HepG2 (cell line): ENCODE data around the gene SHE. TPM values are rescaled to one million over a fixed set of nuclear protein-coding genes. Genes with fewer than 3 reads are reported as not detected.

Source experiments
- ATAC-seq: fragments of 200-7000 bp; cut with Tn5 transposase; 3 replicates; pipeline ENCODE4 v1.9.1; 2020; ENCODE audit warnings: mild to moderate bottlenecking, moderate library complexity
- BruUV-seq: library from RNA; stranded (reverse); fragments of 400-500 nt; replicated peaks from 2 replicates; lab custom pipeline; 2021; lab: Mats Ljungman, UMichigan
- CTCF ChIA-PET: fragments of 300-600 bp; formaldehyde crosslinking; extraction: SDS; loops from one replicate; lab custom pipeline; 2021; ENCODE audit warnings: low total read pairs, inconsistent platforms, low intra/inter-chr PET ratio; lab: Yijun Ruan, JAX
- POLR2A ChIA-PET: fragments of 350-600 bp; sonication (Branson Sonifier 250); formaldehyde crosslinking; loops from one replicate; lab custom pipeline; 2020; ENCODE audit warnings: antibody characterized with exemption, inconsistent platforms; lab: Yijun Ruan, JAX
- DNase-seq: peaks from one replicate; pipeline ENCODE4 v3.0.0-alpha.2; 2015; ENCODE audit warnings: low spot score
- FAIRE-seq: peaks from 3 replicates; lab custom pipeline; 2011; peaks lifted over from hg19 to GRCh38; lab: Jason Lieb, UNC
- H2AFZ ChIP-seq: one replicate; pipeline ENCODE4 v1.6.1; 2011; ENCODE audit warnings: low read length, inconsistent platforms
- H3K27ac ChIP-seq: fragments of 300-600 bp; 3 replicates; pipeline ENCODE4 v1.8.0; 2011; ENCODE audit warnings: mixed run types, mild to moderate bottlenecking, mixed read lengths, low read length, inconsistent platforms; ENCODE audit not compliant: insufficient read depth; ENCODE audit errors: extremely low read length
- H3K27me3 ChIP-seq, 2 experiments: fragments of 200-600 bp in 1 of 2; 2 replicates in 1 of 2; 3 replicates in 1 of 2; pipeline versions ENCODE4 v1.6.0 to v1.8.0; 2011; ENCODE audit warnings: low read length in 2 of 2, mild to moderate bottlenecking in 2 of 2, moderate library complexity in 2 of 2, inconsistent platforms in 1 of 2; ENCODE audit not compliant: insufficient read depth in 2 of 2, control insufficient read depth in 1 of 2
- H3K36me3 ChIP-seq, 2 experiments: fragments of 200-600 bp in 1 of 2; replicated peaks in 1 of 2; 2 replicates in 1 of 2; 3 replicates in 1 of 2; pipeline versions ENCODE4 v1.5.1 to v1.8.0; 2011; ENCODE audit warnings: low read length in 2 of 2, inconsistent platforms in 1 of 2; ENCODE audit not compliant: insufficient read depth in 2 of 2, control insufficient read depth in 1 of 2
- H3K4me1 ChIP-seq: 2 replicates; pipeline ENCODE4 v1.5.1; 2012; ENCODE audit warnings: low read length, inconsistent platforms; ENCODE audit not compliant: insufficient read depth
- H3K4me2 ChIP-seq: 2 replicates; pipeline ENCODE4 v1.6.0; 2011; ENCODE audit warnings: low read depth, low read length, inconsistent platforms
- H3K4me3 ChIP-seq, 3 experiments: fragments of 200-600 bp in 1 of 3; sonication (generic), shearing (Covaris generic) in 1 of 3; replicated peaks in 1 of 3; 2 replicates each; pipeline ENCODE4 v1.5.1; 2011 to 2016; ENCODE audit warnings: low read length in 3 of 3, inconsistent platforms in 2 of 3, low read depth in 2 of 3, mild to moderate bottlenecking in 2 of 3, control low read depth in 1 of 3, mixed read lengths in 1 of 3; ENCODE audit not compliant: insufficient read depth in 1 of 3
- H3K79me2 ChIP-seq: one replicate; pipeline ENCODE4 v1.6.1; 2011; ENCODE audit warnings: low read length, inconsistent platforms; ENCODE audit not compliant: insufficient read depth
- H3K9ac ChIP-seq: 2 replicates; pipeline ENCODE4 v1.6.0; 2011; ENCODE audit warnings: mild to moderate bottlenecking, low read depth, low read length, inconsistent platforms; ENCODE audit not compliant: insufficient read depth
- H3K9me3 ChIP-seq: 2 replicates; pipeline ENCODE4 v1.5.1; 2012; ENCODE audit warnings: mild to moderate bottlenecking, low read length
- H4K20me1 ChIP-seq: 2 replicates; pipeline ENCODE4 v1.6.0; 2011; ENCODE audit warnings: inconsistent platforms, mild to moderate bottlenecking, low read length, moderate library complexity; ENCODE audit not compliant: insufficient read depth
- DNMT3B ChIP-seq: conservative IDR thresholded peaks from 2 replicates; pipeline ENCODE4 v1.6.1; 2016; ENCODE audit warnings: missing biosample characterization, control low read depth
- HNF4G ChIP-seq, 2 experiments: sonication (generic) in 1 of 2; formaldehyde crosslinking in 1 of 2; IDR thresholded peaks; 2 replicates each; pipeline versions ENCODE4 v1.4.0 to v1.6.1; 2011 to 2020; ENCODE audit warnings: borderline replicate concordance in 2 of 2, low read depth in 2 of 2, mild to moderate bottlenecking in 2 of 2, low read length in 1 of 2, missing genetic modification reagents in 1 of 2, moderate library complexity in 1 of 2
- PHF8 ChIP-seq: sonication (generic); formaldehyde crosslinking; IDR thresholded peaks from 2 replicates; pipeline ENCODE4 v1.5.0; 2020; ENCODE audit warnings: missing genetic modification reagents
- ZC3H4 ChIP-seq: sonication (generic); formaldehyde crosslinking; IDR thresholded peaks from 2 replicates; pipeline ENCODE4 v1.4.0; 2020; ENCODE audit warnings: missing genetic modification reagents, borderline replicate concordance
- ZNF367 ChIP-seq: sonication (generic); formaldehyde crosslinking; IDR thresholded peaks from 2 replicates; pipeline ENCODE4 v1.4.0; 2020; ENCODE audit warnings: missing genetic modification reagents, borderline replicate concordance
- WGBS: methylation state at CpG from one replicate; pipeline ENCODE4 v1.1.6; 2017; ENCODE audit warnings: low lambda C conversion rate; 5-methylcytosine and 5-hydroxymethylcytosine counted together
- in situ Hi-C: cut with HindIII; loops from 2 replicates; pipeline ENCODE4 v1.10.0; 2017; ENCODE audit warnings: low pct_unique_long_range_greater_than_20kb; ENCODE audit not compliant: extremely low pct_ligation_motif_present
- intact Hi-C: fragments of 100-400 bp; cut with micrococcal nuclease; formaldehyde crosslinking; loops from one replicate; pipeline ENCODE4 v1.10.0; 2022; ENCODE audit not compliant: unreplicated experiment
- polyA plus RNA-seq, 8 experiments: library from polyadenylated mRNA; depleted of rRNA in 3 of 8; stranded (reverse) in 7 of 8; unstranded in 1 of 8; fragments of >200 nt; fragmentation: Illumina TruSeq in 4 of 8; extraction: Trizol in 4 of 8; gene quantifications; 2 replicates each; pipeline versions ENCODE4 v1.2.1 to v1.2.3, GENCODE V29; 2011 to 2016; ENCODE audit warnings: low read depth in 4 of 8, missing spikeins in 1 of 8, mixed read lengths in 1 of 8; ENCODE audit not compliant: insufficient read depth in 1 of 8
- total RNA-seq, 5 experiments: library from RNA; depleted of rRNA; stranded (reverse); fragments of >200 nt; fragmentation: Illumina TruSeq; extraction: Trizol; gene quantifications; 2 replicates each; pipeline ENCODE4 v1.2.3, GENCODE V29; 2016; ENCODE audit warnings: low read depth in 1 of 5
- TF ChIP-seq, protein P1 (sequence below): IDR thresholded peaks from 2 replicates; pipeline ENCODE4 v1.6.1; 2016; ENCODE audit warnings: mild to moderate bottlenecking, missing biosample characterization, missing genetic modification reagents
- TF ChIP-seq, protein P2 (sequence below): sonication (generic); formaldehyde crosslinking; IDR thresholded peaks from one replicate; pipeline ENCODE4 v1.5.1; 2020; ENCODE audit warnings: mild to moderate bottlenecking, missing genetic modification reagents; ENCODE audit errors: not compliant biosample characterization
- TF ChIP-seq, protein P3 (sequence below): sonication (generic); formaldehyde crosslinking; IDR thresholded peaks from 2 replicates; pipeline ENCODE4 v1.4.0; 2020; ENCODE audit warnings: missing genetic modification reagents
- TF ChIP-seq, protein P4 (sequence below): sonication (generic); formaldehyde crosslinking; IDR thresholded peaks from 2 replicates; pipeline ENCODE4 v1.8.0; 2022; ENCODE audit warnings: missing genetic modification reagents, mild to moderate bottlenecking, moderate library complexity, borderline replicate concordance

SHE gene
- total and polyA plus RNA-seq, 2 of the 13 experiments (the other 11 are each of a cell fraction or from before 2014, with no cell fraction given) = not detected

DNA sequence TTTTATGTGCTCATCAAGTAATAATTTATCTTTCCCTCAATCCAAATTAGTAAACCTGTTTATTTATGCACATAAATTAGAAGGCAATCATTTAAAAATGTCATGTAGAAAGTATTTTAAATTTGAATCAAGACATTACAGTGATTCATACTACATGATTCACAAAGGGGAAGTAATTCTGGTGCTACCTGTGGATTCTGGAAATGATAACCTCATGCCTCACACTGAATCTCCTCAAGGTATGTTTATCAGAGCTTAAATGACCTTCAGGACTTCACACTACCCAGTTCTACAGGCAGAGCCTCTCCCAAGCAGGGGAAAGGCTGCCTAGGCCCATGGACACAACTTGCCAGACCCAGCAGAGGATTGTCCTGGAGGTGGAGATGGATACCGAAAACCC, 25.4 kb downstream of the SHE start:
- CTCF ChIA-PET = no interaction called here
- no peak overlapping the region for H2AFZ ChIP-seq
- no peak overlapping the region for H3K4me3 ChIP-seq
- no peaks in the 10 kb centered on the region for H3K9me3 ChIP-seq
- WGBS = 100% methylated on average over 1 of the region's 1 CpG
- no peaks in the 10 kb centered on the region for H3K36me3 ChIP-seq
- POLR2A ChIA-PET = no interaction called here
- no TSS peak for BruUV-seq
- H3K27me3 ChIP-seq = no peaks in the 10 kb centered on the region
- FAIRE-seq (no peak), DNase-seq (no peak), ATAC-seq (no peak)
- in situ Hi-C loops = no loop called here
- no peaks in the 10 kb centered on the region for H3K79me2 ChIP-seq
- no peaks in the 10 kb centered on the region for H4K20me1 ChIP-seq
- intact Hi-C loops = no loop called here
- H3K9ac ChIP-seq = no peak overlapping the region
- H3K27ac ChIP-seq = no peak overlapping the region
- no peak overlapping the region for H3K4me2 ChIP-seq
- peaks cover 29% of the 10 kb centered on the region for H3K4me1 ChIP-seq
- TF ChIP-seq, protein P1, sequence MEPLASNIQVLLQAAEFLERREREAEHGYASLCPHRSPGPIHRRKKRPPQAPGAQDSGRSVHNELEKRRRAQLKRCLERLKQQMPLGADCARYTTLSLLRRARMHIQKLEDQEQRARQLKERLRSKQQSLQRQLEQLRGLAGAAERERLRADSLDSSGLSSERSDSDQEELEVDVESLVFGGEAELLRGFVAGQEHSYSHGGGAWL (CRISPR knock-in tag) = no peak
- TF ChIP-seq, protein P2, sequence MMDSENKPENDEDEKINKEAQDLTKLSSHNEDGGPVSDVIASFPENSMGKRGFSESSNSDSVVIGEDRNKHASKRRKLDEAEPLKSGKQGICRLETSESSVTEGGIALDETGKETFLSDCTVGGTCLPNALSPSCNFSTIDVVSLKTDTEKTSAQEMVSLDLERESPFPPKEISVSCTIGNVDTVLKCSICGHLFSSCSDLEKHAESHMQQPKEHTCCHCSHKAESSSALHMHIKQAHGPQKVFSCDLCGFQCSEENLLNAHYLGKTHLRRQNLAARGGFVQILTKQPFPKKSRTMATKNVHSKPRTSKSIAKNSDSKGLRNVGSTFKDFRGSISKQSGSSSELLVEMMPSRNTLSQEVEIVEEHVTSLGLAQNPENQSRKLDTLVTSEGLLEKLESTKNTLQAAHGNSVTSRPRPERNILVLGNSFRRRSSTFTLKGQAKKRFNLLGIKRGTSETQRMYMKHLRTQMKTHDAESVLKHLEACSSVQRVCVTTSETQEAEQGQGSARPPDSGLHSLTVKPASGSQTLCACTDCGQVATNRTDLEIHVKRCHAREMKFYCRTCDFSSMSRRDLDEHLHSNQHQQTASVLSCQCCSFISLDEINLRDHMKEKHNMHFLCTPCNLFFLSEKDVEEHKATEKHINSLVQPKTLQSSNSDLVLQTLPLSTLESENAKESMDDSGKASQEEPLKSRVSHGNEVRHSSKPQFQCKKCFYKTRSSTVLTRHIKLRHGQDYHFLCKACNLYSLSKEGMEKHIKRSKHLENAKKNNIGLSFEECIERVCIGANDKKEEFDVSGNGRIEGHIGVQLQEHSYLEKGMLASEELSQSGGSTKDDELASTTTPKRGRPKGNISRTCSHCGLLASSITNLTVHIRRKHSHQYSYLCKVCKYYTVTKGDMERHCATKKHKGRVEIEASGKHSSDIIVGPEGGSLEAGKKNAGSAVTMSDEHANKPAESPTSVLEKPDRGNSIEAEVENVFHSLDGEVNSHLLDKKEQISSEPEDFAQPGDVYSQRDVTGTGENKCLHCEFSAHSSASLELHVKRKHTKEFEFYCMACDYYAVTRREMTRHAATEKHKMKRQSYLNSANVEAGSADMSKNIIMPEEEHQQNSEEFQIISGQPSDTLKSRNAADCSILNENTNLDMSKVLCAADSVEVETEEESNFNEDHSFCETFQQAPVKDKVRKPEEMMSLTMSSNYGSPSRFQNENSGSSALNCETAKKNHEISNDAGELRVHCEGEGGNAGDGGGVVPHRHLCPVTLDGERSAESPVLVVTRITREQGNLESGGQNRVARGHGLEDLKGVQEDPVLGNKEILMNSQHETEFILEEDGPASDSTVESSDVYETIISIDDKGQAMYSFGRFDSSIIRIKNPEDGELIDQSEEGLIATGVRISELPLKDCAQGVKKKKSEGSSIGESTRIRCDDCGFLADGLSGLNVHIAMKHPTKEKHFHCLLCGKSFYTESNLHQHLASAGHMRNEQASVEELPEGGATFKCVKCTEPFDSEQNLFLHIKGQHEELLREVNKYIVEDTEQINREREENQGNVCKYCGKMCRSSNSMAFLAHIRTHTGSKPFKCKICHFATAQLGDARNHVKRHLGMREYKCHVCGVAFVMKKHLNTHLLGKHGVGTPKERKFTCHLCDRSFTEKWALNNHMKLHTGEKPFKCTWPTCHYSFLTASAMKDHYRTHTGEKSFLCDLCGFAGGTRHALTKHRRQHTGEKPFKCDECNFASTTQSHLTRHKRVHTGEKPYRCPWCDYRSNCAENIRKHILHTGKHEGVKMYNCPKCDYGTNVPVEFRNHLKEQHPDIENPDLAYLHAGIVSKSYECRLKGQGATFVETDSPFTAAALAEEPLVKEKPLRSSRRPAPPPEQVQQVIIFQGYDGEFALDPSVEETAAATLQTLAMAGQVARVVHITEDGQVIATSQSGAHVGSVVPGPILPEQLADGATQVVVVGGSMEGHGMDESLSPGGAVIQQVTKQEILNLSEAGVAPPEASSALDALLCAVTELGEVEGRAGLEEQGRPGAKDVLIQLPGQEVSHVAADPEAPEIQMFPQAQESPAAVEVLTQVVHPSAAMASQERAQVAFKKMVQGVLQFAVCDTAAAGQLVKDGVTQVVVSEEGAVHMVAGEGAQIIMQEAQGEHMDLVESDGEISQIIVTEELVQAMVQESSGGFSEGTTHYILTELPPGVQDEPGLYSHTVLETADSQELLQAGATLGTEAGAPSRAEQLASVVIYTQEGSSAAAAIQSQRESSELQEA = no peak
- TF ChIP-seq, protein P3, sequence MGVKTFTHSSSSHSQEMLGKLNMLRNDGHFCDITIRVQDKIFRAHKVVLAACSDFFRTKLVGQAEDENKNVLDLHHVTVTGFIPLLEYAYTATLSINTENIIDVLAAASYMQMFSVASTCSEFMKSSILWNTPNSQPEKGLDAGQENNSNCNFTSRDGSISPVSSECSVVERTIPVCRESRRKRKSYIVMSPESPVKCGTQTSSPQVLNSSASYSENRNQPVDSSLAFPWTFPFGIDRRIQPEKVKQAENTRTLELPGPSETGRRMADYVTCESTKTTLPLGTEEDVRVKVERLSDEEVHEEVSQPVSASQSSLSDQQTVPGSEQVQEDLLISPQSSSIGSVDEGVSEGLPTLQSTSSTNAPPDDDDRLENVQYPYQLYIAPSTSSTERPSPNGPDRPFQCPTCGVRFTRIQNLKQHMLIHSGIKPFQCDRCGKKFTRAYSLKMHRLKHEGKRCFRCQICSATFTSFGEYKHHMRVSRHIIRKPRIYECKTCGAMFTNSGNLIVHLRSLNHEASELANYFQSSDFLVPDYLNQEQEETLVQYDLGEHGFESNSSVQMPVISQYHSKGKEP (CRISPR knock-in tag) = no peak
- TF ChIP-seq ZC3H4 (CRISPR knock-in tag) (no peak), HNF4G (IDR thresholded peaks at IDR 0.05; ENCODE audit: borderline replicate concordance, low read depth, low read length) (no peak), HNF4G (CRISPR knock-in tag; IDR thresholded peaks at IDR 0.05; ENCODE audit: borderline replicate concordance, low read depth) (no peak), PHF8 (CRISPR knock-in tag) (no peak), ZNF367 (CRISPR knock-in tag) (no peak), DNMT3B (no peak)
- TF ChIP-seq, protein P4, sequence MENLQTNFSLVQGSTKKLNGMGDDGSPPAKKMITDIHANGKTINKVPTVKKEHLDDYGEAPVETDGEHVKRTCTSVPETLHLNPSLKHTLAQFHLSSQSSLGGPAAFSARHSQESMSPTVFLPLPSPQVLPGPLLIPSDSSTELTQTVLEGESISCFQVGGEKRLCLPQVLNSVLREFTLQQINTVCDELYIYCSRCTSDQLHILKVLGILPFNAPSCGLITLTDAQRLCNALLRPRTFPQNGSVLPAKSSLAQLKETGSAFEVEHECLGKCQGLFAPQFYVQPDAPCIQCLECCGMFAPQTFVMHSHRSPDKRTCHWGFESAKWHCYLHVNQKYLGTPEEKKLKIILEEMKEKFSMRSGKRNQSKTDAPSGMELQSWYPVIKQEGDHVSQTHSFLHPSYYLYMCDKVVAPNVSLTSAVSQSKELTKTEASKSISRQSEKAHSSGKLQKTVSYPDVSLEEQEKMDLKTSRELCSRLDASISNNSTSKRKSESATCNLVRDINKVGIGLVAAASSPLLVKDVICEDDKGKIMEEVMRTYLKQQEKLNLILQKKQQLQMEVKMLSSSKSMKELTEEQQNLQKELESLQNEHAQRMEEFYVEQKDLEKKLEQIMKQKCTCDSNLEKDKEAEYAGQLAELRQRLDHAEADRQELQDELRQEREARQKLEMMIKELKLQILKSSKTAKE (CRISPR knock-in tag) = no peak
